ENCODE results near the gene SUN1.

The SUN1 gene

DNA sequence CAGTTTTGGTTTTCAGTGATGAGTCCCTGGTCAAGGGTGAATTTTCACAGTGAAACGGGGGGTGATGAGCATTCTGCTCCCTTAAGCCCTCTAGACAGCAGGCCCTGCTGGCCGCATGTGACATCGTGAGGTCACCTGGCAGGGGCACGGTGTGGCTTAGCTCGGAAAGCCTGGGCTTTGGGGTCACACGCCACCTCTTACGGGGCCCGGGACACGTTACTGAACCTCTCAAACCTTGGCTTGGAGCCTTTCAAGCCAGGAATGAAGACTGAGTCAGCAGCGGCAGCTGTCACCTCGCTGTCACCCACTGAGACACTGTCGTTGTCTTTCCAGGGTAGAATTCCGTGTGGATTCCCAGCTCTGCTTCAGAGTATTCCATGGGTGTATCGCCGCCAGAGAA is 48.2 kb downstream of the SUN1 start:
- DNase-seq: no peak

DNA sequence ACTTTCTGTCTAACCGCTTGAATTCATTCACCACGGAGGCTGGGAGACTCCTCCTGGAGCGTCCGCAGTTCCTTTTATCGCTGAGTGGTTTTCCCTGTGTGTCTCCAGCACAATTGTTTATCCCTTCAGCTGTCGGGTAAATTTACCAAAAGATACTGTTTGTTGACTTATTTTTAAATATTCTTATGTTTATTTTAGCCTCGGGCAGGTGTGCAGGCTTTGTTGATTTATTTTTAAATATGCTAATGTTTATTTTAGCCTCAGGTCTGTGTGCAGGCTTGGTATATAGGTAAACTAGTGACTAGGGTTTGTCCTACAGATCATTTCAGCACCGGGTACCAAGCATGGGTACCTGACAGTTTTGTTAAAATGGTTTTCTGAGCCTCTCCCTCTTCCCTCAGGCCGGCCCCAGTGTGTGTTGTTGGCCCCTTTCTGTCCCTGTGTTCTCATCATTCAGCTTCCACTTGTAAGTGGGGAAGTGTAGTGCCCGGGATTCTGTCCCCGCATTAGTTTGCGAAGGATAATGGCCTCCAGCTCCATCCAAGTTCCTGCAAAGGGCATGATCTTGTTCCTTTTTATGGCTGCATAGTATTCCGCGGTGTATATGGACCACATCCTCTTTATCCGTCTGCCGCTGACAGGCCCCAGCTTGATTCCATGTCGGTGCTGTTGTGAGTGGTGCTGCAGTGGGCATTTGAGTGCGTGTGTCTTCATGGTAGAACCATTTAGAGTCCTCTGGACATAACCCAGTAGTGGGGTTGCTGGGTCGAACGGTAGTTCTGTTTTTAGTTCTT is 49.4 kb downstream of the SUN1 start:
- DNase-seq: no peak

GRCh38 chr7:882336-883035 is 50.2 kb downstream of the SUN1 start:
- no peak for DNase-seq

DNA sequence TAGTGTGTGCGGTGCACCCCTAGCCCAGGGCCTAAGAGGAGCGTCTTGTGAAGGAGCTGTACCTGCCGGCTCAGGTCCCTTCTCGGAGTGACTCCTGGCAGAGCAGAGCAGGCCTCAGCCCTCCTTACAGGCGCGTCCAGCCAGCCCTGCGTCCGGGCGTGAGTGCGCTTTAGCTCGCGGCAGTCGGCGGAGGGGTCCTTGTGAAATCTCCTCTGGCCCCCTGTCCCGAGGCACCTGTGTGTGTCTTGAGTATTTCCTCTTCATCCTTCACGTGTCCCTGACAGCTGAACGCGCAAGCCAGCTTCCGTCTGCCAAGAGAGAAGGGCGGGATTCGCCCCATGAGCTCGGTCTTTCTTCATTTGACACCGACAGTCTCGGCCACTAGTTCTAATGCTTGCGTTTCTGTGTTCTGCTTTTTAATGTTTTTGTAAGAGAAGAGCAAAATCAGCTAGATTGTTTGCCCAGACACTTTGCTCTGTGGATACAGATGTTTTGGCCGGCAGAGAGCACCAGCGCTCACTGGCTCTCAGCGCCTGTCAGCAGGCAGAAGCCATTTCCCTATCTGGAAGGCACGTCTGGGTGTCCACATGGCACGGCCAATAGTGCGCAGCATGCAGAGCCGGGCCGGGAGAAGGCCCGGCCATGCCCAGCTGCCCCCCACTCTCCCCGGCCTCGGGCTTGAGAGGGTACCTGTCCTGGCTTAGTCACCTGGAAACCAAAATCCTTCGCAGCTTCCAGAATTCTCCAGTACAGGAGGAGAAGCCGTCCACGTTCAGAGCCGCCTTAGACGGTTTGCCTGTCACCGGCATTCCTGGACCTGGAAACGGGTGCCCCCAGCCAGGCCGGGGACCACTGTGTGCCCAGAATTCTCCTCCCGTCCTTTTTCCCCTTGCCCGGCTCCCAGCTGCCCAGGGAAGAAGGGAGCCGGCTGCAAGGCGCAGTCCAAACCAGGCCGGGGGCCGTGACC is 51.1 kb downstream of the SUN1 start:
- DNase-seq: no peak

DNA sequence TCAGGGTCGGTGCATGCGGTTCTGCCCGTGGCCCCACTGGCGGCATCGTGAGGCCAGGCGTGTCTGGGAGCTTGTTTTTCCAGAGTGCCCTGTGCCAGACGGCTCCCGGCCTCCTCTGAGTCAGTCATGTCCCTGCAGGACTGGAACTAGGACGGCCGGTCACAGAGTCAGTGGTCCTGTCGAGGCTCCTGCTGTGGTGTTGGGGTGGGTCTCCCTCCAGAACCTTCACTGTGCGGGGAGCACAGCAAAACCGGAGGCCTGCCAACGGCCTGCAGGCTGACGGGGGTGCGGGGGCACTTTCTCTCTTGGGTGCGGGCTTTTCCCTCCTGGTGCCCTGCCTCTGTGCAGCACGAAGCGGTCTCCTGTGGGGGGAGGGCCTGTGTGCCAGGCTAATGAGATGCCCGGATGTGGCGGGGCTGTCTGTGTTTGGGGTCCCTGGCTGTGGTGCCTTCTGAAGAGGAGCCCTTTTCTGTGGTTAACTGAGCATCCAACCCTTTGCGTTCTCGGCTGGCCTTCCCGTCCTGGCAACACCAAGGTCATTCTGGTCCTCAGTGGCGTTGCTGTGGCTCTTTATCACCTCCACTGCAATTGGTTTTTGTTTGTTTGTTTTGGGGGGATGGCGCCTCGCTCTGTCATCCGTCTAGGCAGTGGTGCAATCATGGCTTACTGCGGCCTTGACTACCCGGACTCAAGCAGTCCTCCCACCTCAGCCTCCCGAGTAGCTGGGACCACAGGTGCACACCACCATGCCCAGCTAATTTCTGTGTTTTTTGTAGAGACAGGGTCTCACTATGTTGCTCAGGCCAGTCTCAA is 52.1 kb downstream of the SUN1 start:
- DNase-seq: no peak

- DNase-seq: no peak
Observed at GRCh38 chr7:885261-885892, 53.1 kb downstream of the SUN1 start.

DNA sequence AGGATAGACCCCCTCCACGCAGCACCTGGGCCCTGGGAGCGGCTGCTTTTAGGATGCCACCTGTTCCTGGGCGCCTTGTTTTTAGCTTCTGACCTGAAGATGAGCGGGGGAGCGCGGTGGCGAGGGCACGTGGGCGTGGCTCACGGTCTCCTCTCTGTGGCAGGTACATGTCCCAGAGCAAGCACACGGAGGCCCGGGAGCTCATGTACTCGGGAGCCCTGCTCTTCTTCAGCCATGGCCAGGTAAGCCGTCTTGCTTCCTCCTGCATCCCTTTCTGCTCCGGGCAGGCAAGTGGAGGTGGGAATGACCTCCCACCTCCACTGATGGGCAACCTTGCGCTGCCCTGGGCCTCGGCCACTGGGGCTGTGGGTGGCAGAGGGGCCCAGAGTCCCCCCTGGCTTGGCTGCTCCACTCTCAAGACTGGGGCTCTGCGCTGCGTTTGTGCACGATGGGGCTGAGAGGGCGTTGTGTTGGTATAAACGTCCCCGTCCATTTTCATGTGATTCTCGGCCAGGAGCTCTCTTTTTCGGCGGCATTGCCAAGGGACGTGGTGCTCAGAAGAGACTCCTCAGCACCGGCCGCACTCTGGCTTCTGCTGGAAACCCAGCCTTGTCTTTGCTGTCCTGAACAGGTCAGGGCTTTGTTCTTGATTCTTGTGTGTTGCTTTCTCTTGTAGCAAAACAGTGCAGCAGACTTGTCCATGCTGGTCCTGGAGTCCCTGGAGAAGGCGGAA is 53.8 kb downstream of the SUN1 start:
- no peak for DNase-seq

GRCh38 chr7:886626-887487 is 54.6 kb downstream of the SUN1 start:
- DNase-seq: no peak

GRCh38 chr7:887488-887820 is 55.2 kb downstream of the SUN1 start:
- no peak for DNase-seq

GRCh38 chr7:888081-889024 is 56.1 kb downstream of the SUN1 start:
- no peak for DNase-seq

DNA sequence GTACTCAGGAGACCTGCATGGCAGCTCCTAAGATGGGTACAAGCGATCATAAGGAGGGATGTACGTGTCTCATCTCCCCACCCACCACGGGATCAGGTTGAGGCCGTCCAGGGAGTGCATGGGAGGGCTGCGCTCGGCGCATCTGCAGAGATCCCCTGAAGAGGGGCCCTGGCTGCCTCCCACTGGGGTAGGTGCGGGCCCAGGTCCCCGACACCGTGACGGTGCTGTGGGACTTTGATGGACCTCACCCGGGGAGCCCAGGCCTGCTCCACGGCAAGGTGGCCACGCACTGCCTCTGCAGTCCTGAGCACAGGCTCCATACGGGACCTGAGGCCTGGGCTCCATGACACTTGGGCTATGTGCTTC is 56.7 kb downstream of the SUN1 start:
- DNase-seq: no peak

- DNase-seq: no peak
Observed at GRCh38 chr7:889391-889790, 57.1 kb downstream of the SUN1 start.

GRCh38 chr7:890868-891267 is 58.6 kb downstream of the SUN1 start:
- DNase-seq: no peak

- DNase-seq: no peak
Observed at GRCh38 chr7:891291-891690, 59.0 kb downstream of the SUN1 start.

DNA sequence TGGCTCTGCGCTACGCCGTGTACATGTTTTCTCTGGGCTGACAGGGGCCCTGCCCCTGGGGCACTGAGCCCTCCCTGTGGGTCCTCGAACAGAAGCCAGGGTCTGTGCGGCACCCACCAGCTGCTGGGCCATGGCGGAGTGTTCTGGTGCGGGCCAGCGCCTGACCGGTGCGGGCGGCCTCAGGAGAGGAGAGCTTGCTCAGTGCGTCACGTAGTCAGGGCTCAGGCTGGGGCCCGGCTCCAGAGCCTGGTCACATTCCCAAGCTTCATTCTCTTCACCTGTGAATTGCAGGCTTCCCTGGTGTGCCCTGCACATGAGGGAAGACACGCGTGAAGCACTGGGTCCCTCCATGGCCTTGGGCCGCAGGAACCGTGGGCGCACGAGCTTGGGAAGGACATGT is 59.5 kb downstream of the SUN1 start:
- DNase-seq: no peak

DNA sequence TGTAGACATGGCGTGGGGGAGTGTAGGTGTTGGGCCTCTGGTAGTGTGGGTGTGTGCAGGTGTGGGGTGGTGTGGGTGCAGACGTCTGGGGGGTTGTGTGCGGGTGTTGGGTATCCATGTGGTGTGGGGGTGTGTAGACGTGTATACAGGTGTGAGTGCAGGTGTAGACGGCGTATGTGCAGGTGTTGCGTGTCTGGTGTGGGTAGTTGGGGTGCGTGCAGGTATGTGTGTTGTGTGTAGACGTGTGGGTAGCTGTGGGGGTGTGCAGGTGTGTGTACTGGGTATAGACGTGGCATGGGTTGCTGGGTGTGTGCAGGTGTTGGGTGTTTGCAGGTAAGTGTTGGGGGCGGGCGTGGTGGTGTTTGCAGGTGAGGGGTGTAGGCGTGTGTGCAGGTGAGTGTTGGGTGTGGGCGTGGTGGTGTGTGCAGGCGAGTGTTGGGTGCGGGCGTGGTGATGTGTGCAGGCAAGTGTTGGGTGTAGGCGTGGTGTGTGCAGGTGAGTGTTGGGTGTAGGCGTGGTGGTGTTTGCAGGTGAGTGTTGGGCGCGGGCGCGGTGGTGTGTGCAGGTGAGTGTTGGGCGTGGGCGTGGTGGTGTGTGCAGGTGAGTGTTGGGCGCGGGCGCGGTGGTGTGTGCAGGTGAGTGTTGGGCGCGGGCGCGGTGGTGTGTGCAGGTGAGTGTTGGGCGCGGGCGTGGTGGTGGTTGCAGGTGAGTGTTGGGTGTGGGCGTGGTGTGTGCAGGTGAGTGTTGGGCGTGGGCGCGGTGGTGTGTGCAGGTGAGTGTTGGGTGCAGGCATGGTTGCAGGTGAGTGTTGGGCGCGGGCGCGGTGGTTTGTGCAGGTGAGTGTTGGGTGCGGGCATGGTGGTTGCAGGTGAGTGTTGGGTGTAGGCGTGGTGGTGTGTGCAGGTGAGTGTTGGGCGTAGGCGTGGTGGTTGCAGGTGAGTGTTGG is 60.6 kb downstream of the SUN1 start:
- no peak for DNase-seq

- no peak for DNase-seq
Observed at GRCh38 chr7:893686-894085, 61.4 kb downstream of the SUN1 start.

Data from NCI-H748 treated with DMSO at 0.1 percent for 48 hours (cell line).